Measurements from ENCODE around the gene RAPGEF3.

- TF ChIP-seq CTCF (IDR thresholded peaks at IDR 0.05) (peak; percentile 32 to 67 (median 46)), POLR2A (IDR thresholded peaks at IDR 0.05) (no peak), EP300 (IDR thresholded peaks at IDR 0.05) (no peak)
Observed at GRCh38 chr12:47686645-47687240, 71.9 kb downstream of the RAPGEF3 start.
